HG03521 (cell line): ENCODE measurements around the gene STK39.
"Not testable (repeated sequence)": the region's sequence is repeated elsewhere in the genome, so short reads cannot be mapped to it uniquely, and the experiment has no call there.

ENCODE experiments used
- ATAC-seq: cut with Tn5 transposase; IDR thresholded peaks from one replicate; pipeline ENCODE4 v1.9.1; 2021; ENCODE audit warnings: mild to moderate bottlenecking, moderate library complexity; ENCODE audit not compliant: unreplicated experiment

STK39 gene

DNA sequence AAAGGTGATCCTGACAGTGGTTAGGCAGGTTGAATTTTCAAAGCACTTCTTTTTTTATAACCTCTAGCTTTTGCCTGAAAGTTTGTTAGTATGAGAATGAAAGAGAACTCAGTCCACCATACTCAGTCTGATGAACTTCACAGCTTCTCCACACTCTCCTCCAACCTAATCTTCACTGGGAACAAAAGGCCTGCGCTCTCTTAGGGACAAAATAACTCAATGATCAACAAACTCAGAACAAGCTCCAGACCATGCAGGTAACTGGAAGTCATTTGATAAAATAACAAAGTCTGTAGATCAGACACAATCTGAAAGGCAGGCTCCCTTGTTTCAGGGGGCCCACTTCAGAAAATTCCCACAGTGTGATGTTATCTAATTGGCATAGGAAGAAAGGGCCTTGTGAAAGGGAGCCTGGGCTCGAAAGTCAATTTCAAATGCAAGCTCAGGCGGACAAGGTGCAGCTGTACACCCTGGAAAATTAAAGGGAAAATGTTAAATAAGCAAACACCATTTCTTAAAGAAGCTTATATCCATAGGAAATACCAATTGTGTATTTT lies 142.2 kb downstream of the STK39 start:
- no peak for ATAC-seq

GRCh38 chr2:168097431-168097830 lies 150.0 kb downstream of the STK39 start:
- ATAC-seq, result no peak

- no peak for ATAC-seq
Measured at GRCh38 chr2:168096158-168096557, 151.2 kb downstream of the STK39 start.

- no peak for ATAC-seq
Measured at GRCh38 chr2:168091986-168092385, 155.4 kb downstream of the STK39 start.

DNA sequence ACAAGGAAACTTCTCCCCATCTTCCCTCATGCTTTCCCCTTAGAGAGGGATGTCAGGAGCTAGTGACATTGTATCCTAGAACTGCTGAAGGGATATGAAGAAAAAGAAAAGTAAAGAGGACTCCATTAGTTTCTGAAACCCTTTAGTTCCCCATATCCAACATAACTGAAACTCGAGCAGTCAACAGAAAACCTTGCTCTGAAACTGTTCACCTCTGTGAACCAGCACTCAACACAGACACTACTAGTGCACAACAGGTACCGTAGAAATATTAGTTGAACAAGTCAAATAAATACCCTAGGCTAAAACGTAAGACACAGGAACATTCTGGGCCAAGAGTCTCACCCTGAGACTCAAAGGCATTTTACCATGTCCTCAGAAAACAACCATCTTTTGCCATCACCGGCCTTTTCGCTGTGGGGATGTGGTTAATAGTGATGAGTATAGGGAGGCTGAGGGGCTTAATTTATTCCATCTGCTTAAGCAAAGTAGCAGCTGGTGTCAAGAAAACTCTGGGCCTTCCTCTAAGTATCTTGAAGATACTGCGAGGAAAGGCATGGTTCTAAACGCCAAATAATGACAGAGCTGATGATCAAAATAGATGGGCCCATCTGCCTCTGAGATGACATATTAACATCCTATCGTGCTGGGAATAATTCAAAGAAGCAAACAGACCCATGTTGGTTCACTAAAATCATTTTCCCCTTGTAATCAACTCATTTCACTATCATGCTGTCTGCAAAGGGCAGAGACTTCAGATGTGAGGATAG lies 156.8 kb downstream of the STK39 start:
- ATAC-seq, result peak; percentile 93

- no peak for ATAC-seq
Measured at GRCh38 chr2:168089200-168089599, 158.2 kb downstream of the STK39 start.

DNA sequence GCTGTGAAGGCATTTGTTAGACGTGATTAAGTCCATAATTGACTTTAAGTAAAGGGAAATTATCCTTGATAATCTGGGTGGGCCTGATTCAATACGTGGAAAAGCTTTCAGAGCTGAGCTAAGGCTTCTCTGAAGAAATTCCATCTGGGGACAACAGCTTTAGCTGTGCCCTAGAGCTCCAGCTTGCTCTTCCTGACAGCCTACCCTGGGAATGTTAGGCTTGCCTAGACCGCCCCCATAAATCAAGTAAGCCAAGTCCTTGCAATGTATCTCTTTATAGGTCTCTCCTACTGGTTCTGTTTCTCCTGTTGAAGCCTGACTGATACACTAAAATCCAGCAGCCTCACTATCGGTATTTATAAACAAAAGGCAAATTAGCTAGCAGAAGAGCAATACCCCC lies 160.0 kb downstream of the STK39 start:
- no peak for ATAC-seq

DNA sequence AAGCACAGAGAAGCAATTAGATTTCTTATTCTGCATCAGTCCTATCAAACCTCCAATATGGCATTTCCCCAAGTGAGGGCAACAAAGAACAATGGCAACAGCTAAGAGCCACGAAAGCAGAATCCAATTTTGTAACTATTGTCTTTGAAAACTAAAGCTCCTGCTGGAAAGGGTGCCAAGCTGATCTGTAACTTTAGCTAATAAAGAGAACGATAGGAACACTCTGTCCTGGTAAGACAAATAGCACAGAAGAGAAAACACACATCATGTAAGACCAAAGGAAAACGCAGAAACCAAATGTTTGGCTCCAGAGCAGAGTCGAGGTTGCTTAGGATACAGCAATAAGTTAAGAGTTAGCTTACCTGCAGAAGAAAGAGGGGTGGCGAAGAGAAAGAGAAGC lies 160.5 kb downstream of the STK39 start:
- ATAC-seq, result no peak

DNA sequence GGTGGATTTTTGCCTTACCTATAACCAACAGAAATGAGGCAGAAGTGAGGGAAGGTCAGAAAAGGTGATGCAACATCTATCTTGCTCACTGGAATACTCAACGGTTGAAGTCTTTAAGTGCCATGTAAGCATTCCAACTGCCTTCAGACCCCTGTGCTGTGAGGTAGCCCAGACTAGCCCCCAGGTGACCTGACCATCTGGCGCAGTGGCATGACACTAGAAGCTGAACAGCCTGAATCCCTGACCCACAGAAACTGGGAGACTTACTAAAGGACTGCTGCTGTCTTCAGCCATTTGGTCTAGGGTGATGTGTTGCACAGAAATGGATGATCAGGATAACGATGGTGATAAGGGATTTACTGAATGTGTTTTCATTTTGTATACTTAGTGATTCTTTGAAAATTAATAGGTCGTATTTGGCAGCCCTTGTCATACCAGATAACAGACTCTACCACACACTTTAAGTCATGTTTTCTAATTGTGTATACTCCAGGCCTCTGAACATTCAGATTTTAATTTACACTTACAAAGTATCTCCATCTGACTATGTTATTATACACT lies 161.5 kb downstream of the STK39 start:
- no peak for ATAC-seq

- no peak for ATAC-seq
Measured at GRCh38 chr2:168084288-168084687, 163.1 kb downstream of the STK39 start.

- not testable (repeated sequence) for ATAC-seq
Measured at GRCh38 chr2:168081452-168081851, 165.9 kb downstream of the STK39 start.

DNA sequence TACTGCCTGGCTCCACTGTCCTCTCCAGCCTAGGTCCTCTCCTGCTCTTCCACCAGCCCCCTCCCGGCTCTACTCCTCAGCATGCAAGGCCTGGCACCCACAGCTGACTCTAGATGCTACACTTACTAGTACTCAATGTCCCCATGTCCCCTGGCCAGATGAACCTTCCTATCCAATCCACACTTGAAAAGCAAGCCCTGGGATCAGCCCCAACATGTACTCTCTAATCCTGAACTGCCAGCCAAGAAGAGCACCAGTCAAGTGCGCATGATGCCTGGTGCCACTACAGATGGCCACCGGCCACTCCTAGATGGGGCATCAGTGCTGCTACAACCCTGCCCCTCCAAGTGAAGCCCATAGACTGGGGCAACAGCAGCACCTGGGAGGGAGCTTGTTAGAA lies 168.2 kb downstream of the STK39 start:
- no peak for ATAC-seq

DNA sequence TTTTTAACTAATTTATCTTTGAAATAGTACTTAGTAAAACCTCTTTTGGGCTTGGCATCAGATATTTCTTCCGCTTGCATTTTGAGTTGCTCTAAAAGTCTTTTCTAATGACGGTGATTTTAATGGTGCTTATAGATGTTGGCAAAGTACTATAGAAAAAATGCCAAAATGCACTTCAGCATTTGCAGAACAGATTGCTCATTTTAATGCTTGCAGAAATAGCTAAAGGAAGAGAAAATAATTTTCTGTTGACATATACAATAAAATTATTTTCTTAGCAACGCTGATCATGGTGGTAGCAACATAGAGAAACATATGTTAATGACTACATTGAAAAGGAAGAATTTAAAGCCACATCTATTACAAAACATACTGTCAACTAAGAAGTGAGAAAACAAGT lies 170.7 kb downstream of the STK39 start:
- ATAC-seq, result no peak

DNA sequence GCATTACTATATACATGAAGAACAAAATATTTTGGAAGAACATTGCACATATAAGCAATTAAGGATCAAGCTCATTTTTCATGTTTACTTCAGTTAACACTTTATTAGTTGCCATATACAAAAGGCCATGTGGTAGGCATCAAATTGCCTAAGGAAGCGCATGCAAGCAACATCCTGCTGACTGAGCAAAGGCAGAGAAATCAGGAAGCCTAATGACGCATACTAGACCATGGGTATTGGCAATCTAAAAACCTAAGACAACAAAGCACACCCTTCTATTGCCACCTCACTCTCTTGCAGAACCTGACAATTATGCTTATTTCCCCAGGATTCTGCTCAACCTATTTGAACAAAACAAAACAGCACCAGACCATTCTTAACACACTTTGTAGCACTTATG lies 171.9 kb downstream of the STK39 start:
- no peak for ATAC-seq

- ATAC-seq, result no peak
Measured at GRCh38 chr2:168072626-168073303, 174.6 kb downstream of the STK39 start.

GRCh38 chr2:168064011-168064998 lies 183.1 kb downstream of the STK39 start:
- ATAC-seq, result no peak

- no peak for ATAC-seq
Measured at GRCh38 chr2:168062936-168063335, 184.5 kb downstream of the STK39 start.

GRCh38 chr2:168062054-168062453 lies 185.3 kb downstream of the STK39 start:
- ATAC-seq, result no peak

GRCh38 chr2:168060986-168061750 lies 186.2 kb downstream of the STK39 start:
- ATAC-seq, result no peak

DNA sequence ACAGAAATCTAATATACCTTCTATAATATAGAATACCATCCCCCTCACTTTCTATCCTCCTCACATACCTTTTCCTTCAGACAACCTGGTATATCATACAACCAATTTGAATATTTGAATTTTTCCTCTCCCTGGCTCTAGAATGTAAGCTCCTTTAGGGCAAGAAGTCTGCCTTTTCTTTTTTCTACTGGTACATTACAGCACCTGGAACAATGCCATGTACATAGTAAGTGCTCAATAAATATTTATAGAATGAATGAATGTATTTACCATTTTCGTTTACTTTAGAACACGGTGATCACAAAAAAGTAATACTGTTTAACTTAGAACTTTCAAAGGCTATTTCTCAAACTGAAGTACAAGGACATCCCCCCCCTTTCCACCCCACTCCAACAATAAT lies 187.6 kb downstream of the STK39 start:
- no peak for ATAC-seq
